Posterior cingulate gyrus (tissue), 11 donors: ENCODE results near the gene EPS8.
A peak's percentile ranks its signal among the peaks of the same experiment; 100 is the strongest.
"Not testable (repeated sequence)": the region's sequence is repeated elsewhere in the genome, so short reads cannot be mapped to it uniquely, and the experiment has no call there.

Experiments
- DNase-seq, 10 donors: peaks; one replicate each; pipeline versions ENCODE4 v3.0.0 to v3.0.0-alpha.2; 2020 to 2021; ENCODE audit warnings: mixed read lengths in 3 of 10
- intact Hi-C: fragments of 100-400 bp; cut with DNase I; formaldehyde crosslinking; loops from one replicate; pipeline ENCODE4 v1.15.1; 2023

Gene EPS8

GRCh38 chr12:15767301-15767700, 21.9 kb downstream of the EPS8 start:
- DNase-seq: no peak
- intact Hi-C loops: no loop called here

DNA sequence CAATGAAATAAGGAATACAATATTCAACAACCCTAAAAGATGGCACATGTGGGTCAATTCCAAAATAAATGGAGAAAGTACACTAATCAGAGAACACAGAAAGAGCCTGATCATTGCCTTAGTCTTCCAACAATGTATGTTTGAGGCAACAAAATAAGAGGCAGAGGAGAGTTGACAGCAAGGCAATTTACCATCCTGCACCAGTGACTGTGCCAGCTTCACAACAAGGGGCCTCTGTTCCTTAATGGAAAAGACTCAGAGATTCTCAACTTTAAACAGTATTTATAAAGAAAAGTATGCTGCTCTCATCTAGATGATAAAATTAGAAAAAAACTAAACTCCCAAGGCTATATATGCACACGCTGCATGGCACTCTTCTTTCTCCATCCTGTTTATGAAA, 25.9 kb downstream of the EPS8 start:
- intact Hi-C loops: no loop called here
- peak in 1 of 10 donors; percentile 55 for DNase-seq

- DNase-seq, intact Hi-C loops: not testable (repeated sequence)
Measured at GRCh38 chr12:15762162-15762561, 27.0 kb downstream of the EPS8 start.

DNA sequence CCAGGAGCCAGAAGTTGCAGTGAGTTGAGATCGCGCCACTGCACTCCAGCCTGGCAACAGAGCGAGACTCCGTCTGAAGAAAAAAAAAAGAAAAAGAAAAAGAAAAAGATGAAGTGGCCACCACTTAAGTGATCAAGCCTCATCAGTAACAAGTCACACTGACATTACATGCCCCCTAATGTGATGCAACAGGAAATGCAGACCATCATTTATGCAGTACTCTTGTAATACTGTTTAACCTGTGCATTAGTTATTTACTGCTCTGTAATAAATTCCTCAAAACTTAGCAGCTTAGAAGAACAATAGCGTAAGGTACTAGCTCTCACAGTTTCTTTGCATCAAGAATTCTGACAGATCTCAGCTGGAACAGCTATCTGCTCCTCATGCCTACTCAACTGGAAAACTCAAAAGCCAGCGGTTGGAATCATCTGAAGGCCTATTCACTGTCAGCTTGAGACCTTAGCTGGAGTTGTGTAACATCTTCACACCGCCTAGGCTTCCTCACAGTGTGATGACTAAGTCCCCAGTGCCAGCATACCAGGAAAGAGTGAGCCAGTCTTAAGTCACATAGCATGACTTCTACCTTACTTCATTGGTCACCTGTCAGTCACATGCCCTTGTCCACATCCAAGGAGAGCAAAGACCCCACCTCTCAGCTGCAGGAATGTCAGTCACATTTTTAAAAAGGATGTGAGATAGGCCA, 31.5 kb downstream of the EPS8 start:
- intact Hi-C loops: no loop called here
- no peak for DNase-seq

- no peak for DNase-seq
- intact Hi-C loops: no loop called here
Measured at GRCh38 chr12:15756822-15757221, 32.4 kb downstream of the EPS8 start.

DNA sequence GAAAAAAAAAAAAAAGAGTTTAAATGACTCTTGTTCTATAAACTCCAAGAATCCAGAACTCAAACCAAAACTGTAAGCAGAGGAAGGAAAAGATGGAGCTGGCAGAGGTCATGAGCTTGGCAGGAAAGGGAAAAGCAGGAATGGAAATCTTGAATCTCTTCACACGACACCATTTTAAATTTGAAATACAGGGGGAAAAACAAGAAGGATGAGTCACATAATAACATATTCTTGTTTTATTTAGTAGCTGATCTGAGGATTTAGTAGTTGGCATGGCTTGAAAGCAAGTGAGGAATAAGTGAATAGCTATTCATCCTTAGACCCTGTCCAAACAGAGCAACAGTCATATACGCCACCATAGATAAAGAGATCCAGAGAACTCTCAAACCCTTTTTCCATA, 35.0 kb downstream of the EPS8 start:
- DNase-seq: no peak
- intact Hi-C loops: no loop called here

- intact Hi-C loops: no loop called here
- no peak for DNase-seq
Measured at GRCh38 chr12:15752785-15753184, 36.4 kb downstream of the EPS8 start.

- DNase-seq: no peak
- intact Hi-C loops: no loop called here
Measured at GRCh38 chr12:15751741-15752140, 37.4 kb downstream of the EPS8 start.

DNA sequence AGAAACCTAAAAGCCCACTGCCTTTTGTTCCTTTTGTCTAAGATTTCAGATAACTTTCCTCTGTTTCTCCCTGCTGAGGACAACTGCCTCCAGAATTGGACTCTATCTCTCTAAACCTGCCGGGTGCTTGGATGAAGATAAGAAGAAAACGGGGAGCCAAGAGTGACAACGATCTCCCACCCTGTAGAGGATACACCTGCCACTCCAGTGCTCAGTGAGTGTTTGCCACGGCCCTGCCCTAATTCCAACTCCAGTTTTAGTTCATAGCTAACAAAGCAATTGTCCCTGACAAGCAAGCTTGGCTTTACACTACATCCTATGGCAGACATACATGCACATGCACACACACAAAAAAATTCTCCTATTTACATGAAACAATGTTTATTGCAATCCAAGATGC, 39.3 kb downstream of the EPS8 start:
- DNase-seq: no peak
- intact Hi-C loops: no loop called here

DNA sequence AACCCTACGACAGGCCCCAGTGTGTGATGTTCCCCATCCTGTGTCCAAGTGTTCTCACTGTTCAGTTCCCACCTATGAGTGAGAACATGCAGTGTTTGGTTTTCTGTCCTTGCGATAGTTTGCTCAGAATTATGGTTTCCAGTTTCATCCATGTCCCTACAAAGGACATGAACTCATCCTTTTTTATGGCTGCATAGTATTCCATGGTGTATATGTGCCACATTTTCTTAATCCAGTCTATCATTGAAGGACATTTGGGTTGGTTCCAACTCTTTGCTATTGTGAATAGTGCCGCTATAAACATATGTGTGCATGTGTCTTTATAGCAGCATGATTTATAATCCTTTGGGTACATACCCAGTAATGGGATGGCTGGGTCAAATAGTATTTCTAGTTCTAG, 47.3 kb downstream of the EPS8 start:
- intact Hi-C loops, DNase-seq: not testable (repeated sequence)

GRCh38 chr12:15741082-15741481, 48.1 kb downstream of the EPS8 start:
- no peak for DNase-seq
- intact Hi-C loops: no loop called here

GRCh38 chr12:15740389-15740788, 48.8 kb downstream of the EPS8 start:
- intact Hi-C loops, DNase-seq: not testable (repeated sequence)

- intact Hi-C loops: no loop called here
- no peak for DNase-seq
Measured at GRCh38 chr12:15738438-15739015, 50.7 kb downstream of the EPS8 start.

DNA sequence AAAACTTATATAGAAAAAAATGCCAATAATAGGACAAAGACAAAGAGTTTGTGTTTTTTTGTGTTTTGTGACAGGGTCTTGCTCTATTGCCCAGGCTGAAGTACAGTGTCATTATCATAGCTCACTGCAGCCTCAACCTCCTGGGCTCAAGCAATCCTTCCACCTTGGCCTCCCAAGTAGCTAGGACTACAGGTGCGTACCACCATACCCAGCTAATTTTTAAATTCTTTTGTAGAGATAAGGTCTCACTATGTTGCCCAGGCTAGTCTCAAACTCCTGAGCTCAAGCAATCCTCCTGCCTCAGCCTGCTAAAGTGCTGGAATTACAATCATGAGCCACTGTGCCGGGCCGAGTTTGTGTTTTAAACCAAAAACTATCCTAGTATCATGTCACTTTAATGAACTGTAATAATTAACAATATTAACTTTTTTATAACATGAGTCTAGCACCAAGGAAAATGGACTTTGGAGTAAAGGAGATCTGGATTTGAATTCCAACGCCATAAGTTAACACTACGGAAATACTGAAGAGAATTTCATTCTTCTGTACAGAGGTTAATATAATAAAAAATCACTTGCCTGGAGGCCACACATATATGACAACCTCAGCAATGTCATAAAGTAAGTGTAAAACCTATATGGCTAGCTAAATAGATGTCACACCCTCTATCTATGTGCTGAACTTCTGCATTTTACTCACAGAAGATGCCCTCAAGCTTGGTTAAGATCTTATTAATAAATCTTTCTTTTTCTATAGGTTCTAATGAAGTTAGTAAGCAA, 53.2 kb downstream of the EPS8 start:
- no peak for DNase-seq

DNA sequence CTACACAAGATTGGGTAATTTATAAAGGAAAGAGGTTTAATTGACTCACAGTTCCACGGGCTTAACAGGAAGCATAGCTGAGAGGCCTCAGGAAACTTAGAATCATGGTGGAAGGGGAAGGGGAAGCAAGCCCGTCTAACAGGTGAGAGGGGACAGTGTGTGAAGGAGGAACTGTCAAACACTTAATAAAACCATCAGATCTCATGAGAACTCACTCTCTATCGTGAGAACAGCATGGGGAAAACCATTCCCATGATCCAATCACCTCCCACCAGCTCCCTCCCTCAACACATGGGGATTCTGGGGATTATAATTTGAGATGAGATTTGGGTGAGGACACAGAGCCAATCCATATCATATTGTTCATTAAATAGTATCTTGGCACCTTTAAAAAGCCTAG, 56.1 kb downstream of the EPS8 start:
- DNase-seq: no peak
- intact Hi-C loops: no loop called here

More for the DNA sequence above, 53.2 kb downstream of the EPS8 start:
- intact Hi-C loops: no loop called here

DNA sequence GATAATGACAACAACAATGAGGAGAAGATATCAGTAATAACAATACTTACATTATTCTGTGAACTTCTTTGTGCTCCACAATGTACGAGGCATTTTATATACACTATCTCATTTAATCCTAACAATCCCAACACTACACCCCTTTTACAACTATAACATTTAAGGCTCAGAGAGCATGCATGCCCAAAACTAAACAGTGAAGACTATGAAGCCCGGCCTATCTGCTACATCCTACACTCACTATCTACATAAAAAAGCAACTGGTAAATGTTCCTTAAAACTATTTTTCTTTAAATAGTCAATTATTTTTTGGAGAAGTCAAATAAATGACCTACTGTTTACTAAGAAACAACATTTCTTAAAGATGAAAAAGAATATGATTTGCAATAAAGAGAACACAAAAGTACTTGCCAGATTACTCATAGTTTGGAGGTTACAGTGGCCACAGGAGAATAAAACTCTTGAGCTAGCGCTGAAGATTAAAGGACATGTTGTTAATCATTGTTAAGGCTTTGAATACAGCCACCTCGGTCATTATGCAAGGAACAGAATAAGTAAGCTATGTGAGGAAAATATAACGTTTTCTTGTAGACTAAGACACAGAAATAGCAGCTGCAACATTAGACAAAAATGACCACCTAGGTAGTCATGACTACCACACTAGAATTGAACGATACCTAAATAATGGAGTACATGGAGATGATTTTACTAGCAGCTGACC, 56.7 kb downstream of the EPS8 start:
- no peak for DNase-seq

DNA sequence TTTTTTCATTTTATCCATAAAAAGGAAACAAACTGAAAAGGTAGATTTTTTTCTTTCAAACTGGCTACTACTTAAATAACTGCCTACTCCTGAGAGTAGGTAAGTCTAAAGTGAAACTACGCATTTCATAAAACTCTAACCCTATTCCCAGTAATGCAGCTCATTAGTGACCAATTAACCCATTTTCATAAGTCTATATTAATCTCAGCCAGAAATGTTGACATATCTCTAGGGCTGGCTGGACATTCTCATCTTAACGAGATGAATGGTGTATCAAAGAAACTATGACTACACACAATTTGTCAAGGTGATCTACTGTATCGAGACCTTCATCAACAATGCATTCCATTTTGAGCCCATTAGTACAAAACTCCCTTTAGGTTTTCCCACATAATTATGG, 57.2 kb downstream of the EPS8 start:
- intact Hi-C loops: no loop called here
- DNase-seq: no peak

More for the DNA sequence above, 56.7 kb downstream of the EPS8 start:
- intact Hi-C loops: no loop called here

GRCh38 chr12:15729097-15729496, 60.1 kb downstream of the EPS8 start:
- intact Hi-C loops: no loop called here
- no peak for DNase-seq

GRCh38 chr12:15728118-15728598, 61.0 kb downstream of the EPS8 start:
- intact Hi-C loops: no loop called here

GRCh38 chr12:15726878-15727150, 62.4 kb downstream of the EPS8 start:
- DNase-seq: no peak
- intact Hi-C loops: no loop called here

More at GRCh38 chr12:15728118-15728598, 61.0 kb downstream of the EPS8 start:
- DNase-seq: no peak
